ENCODE results near the gene IGSF23. TPM values are rescaled to one million over a fixed set of nuclear protein-coding genes. Genes with fewer than 3 reads are reported as not detected.

The IGSF23 gene
- total and polyA plus RNA-seq, 2 experiments from 2014 or later: not detected

- TF ChIP-seq ZNF462 (CRISPR knock-in tag; IDR thresholded peaks at IDR 0.05): no peak
- TF ChIP-seq, protein P1, sequence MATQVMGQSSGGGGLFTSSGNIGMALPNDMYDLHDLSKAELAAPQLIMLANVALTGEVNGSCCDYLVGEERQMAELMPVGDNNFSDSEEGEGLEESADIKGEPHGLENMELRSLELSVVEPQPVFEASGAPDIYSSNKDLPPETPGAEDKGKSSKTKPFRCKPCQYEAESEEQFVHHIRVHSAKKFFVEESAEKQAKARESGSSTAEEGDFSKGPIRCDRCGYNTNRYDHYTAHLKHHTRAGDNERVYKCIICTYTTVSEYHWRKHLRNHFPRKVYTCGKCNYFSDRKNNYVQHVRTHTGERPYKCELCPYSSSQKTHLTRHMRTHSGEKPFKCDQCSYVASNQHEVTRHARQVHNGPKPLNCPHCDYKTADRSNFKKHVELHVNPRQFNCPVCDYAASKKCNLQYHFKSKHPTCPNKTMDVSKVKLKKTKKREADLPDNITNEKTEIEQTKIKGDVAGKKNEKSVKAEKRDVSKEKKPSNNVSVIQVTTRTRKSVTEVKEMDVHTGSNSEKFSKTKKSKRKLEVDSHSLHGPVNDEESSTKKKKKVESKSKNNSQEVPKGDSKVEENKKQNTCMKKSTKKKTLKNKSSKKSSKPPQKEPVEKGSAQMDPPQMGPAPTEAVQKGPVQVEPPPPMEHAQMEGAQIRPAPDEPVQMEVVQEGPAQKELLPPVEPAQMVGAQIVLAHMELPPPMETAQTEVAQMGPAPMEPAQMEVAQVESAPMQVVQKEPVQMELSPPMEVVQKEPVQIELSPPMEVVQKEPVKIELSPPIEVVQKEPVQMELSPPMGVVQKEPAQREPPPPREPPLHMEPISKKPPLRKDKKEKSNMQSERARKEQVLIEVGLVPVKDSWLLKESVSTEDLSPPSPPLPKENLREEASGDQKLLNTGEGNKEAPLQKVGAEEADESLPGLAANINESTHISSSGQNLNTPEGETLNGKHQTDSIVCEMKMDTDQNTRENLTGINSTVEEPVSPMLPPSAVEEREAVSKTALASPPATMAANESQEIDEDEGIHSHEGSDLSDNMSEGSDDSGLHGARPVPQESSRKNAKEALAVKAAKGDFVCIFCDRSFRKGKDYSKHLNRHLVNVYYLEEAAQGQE (IDR thresholded peaks at IDR 0.05; ENCODE audit: unreplicated experiment): no peak
Measured at GRCh38 chr19:44648631-44649251, 35.4 kb downstream of the IGSF23 start (continued).

DNA sequence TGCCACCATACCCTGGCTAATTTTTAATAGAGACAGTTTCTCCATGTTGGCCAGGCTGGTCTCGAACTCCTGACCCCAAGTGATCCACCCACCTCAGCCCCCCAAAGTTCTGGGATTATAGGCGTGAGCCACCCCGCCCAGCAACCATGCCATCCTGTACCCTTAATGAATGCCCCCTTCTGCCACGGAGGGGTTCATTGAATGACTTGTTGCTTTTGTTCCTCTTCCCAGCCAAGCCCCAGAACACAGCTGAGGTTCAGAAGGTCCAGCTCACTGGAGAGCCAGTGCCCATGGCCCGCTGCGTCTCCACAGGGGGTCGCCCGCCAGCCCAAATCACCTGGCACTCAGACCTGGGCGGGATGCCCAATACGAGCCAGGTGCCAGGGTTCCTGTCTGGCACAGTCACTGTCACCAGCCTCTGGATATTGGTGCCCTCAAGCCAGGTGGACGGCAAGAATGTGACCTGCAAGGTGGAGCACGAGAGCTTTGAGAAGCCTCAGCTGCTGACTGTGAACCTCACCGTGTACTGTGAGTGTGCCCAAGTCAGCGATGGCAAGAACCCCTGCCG is 36.3 kb downstream of the IGSF23 start:
- H3K4me3 ChIP-seq: no peak overlapping the region
- DNase-seq (ENCODE audit: low spot score) (no peak), ATAC-seq (no peak)
- Mint-ChIP-seq H3K27me3 (ENCODE audit: insufficient read depth, low read depth, poor library complexity) (peaks cover 4% of the 10 kb centered on the region), H3K9me3 (no peaks in the 10 kb centered on the region), H3K27ac (no peak overlapping the region), H3K4me3 (no peak overlapping the region), H3K36me3 (ENCODE audit: low read depth) (peaks cover 45% of the 10 kb centered on the region), H3K4me1 (peaks cover 4% of the 10 kb centered on the region; the same call in 2 of the 3 replicates)
- H3K79me2 ChIP-seq (replicated peaks; ENCODE audit: insufficient read depth): peaks cover 11% of the 10 kb centered on the region
- H3K4me1 ChIP-seq (ENCODE audit: insufficient read depth): peaks cover under 1% of the 10 kb centered on the region; the same call in 1 of the 2 replicates
- no peaks in the 10 kb centered on the region for H3K9me2 ChIP-seq (ENCODE audit: insufficient read depth)
- no peaks in the 10 kb centered on the region; the same call in 1 of the 2 replicates for H3F3A ChIP-seq (replicated peaks; ENCODE audit: low read depth)
- H3K4me2 ChIP-seq: no peak overlapping the region
- H4K20me1 ChIP-seq (replicated peaks; ENCODE audit: insufficient read depth): no peaks in the 10 kb centered on the region; the same call in 1 of the 2 replicates
- H3K27ac ChIP-seq (ENCODE audit: low read depth): no peak overlapping the region
- no peak overlapping the region for H2AFZ ChIP-seq
- H3K27me3 ChIP-seq (ENCODE audit: insufficient read depth): no peaks in the 10 kb centered on the region
- H3K36me3 ChIP-seq (ENCODE audit: insufficient read depth): peaks cover 17% of the 10 kb centered on the region
- no peak for TF ChIP-seq STAT1 (IDR thresholded peaks at IDR 0.05; ENCODE audit: unreplicated experiment)
- no peak for TF ChIP-seq POLR2AphosphoS5 (IDR thresholded peaks at IDR 0.05; ENCODE audit: low read depth)
- no peak for TF ChIP-seq ZNF331 (CRISPR knock-in tag; IDR thresholded peaks at IDR 0.05; ENCODE audit: low read depth)
- no peak for TF ChIP-seq CREB1 (CRISPR knock-in tag; IDR thresholded peaks at IDR 0.05; ENCODE audit: low read depth)

Data from GM23338 (cell line).